Loucy (cell line): ENCODE data around the gene CCL7.

ENCODE experiments used
- H2AFZ ChIP-seq: fragments of 200-600 bp; sonication (generic); 2 replicates; pipeline ENCODE4 v1.6.0; 2016; ENCODE audit warnings: antibody characterized with exemption, mild to moderate bottlenecking, low read length, moderate library complexity
- H3F3A ChIP-seq: fragments of 200-600 bp; 2 replicates; pipeline ENCODE4 v1.6.0; 2016; ENCODE audit warnings: antibody characterized with exemption, low read depth, mild to moderate bottlenecking
- H3K27me3 ChIP-seq: fragments of 200-600 bp; sonication (generic); 2 replicates; pipeline ENCODE4 v1.6.1; 2014; ENCODE audit warnings: low read length, mild to moderate bottlenecking; ENCODE audit not compliant: insufficient read depth, poor library complexity, severe bottlenecking
- H3K36me3 ChIP-seq: fragments of 200-600 bp; sonication (generic); 2 replicates; pipeline ENCODE4 v1.6.1; 2016; ENCODE audit warnings: low read length; ENCODE audit not compliant: insufficient read depth
- H3K4me1 ChIP-seq: fragments of 200-600 bp; sonication (generic); 2 replicates; pipeline ENCODE4 v1.5.1; 2014; ENCODE audit warnings: low read length, mild to moderate bottlenecking; ENCODE audit not compliant: insufficient read depth, poor library complexity, severe bottlenecking
- H3K4me2 ChIP-seq: fragments of 200-600 bp; sonication (generic); 2 replicates; pipeline ENCODE4 v1.6.0; 2014; ENCODE audit warnings: antibody characterized with exemption, low read length, low read depth, mild to moderate bottlenecking; ENCODE audit not compliant: poor library complexity, severe bottlenecking
- H3K4me3 ChIP-seq: fragments of 200-600 bp; sonication (generic); 2 replicates; pipeline ENCODE4 v1.5.1; 2014; ENCODE audit warnings: low read length, mild to moderate bottlenecking, mixed read lengths; ENCODE audit not compliant: poor library complexity, severe bottlenecking
- H3K79me2 ChIP-seq: fragments of 200-600 bp; sonication (generic); 2 replicates; pipeline ENCODE4 v1.6.1; 2014; ENCODE audit warnings: low read length; ENCODE audit not compliant: insufficient read depth
- H3K9ac ChIP-seq: fragments of 200-600 bp; sonication (generic); 2 replicates; pipeline ENCODE4 v1.6.0; 2014; ENCODE audit warnings: mild to moderate bottlenecking, low read depth, low read length, moderate library complexity; ENCODE audit not compliant: poor library complexity, severe bottlenecking
- H3K9me2 ChIP-seq: fragments of 200-600 bp; sonication (generic); replicated peaks from 2 replicates; pipeline ENCODE4 v1.6.1; 2016; ENCODE audit warnings: low read depth, low read length, mixed read lengths
- H3K9me3 ChIP-seq: fragments of 200-600 bp; sonication (generic); 2 replicates; pipeline ENCODE4 v1.6.1; 2014; ENCODE audit warnings: mild to moderate bottlenecking, antibody characterized with exemption, low read length, low read depth; ENCODE audit not compliant: insufficient read depth
- H4K20me1 ChIP-seq: fragments of 200-600 bp; sonication (generic); 2 replicates; pipeline ENCODE4 v1.6.0; 2014; ENCODE audit warnings: antibody characterized with exemption, low read length, mild to moderate bottlenecking; ENCODE audit not compliant: insufficient read depth, poor library complexity, severe bottlenecking
- CTCF ChIP-seq: fragments of 200-600 bp; sonication (generic); conservative IDR thresholded peaks from 2 replicates; pipeline ENCODE4 v1.5.1; 2014; ENCODE audit warnings: mild to moderate bottlenecking, antibody characterized with exemption, low read length
- EZH2phosphoT487 ChIP-seq: fragments of 200-600 bp; IDR thresholded peaks from 2 replicates; pipeline ENCODE4 v1.6.1; 2018; ENCODE audit warnings: antibody characterized with exemption, mild to moderate bottlenecking, moderate library complexity, borderline replicate concordance

The CCL7 gene

GRCh38 chr17:34269969-34270368 is at the start of gene CCL7:
Gene CCL7 (plus strand): TSS chr17:34270221. CDS start chr17:34270291, 70 bp downstream.
- no peaks in the 10 kb centered on the region for H3K9me3 ChIP-seq
- H3K27me3 ChIP-seq, result no peaks in the 10 kb centered on the region
- no peaks in the 10 kb centered on the region for H4K20me1 ChIP-seq
- no peaks in the 10 kb centered on the region for H3F3A ChIP-seq
- no peak within 1 kb of the TSS for H3K9ac ChIP-seq
- no peaks in the 10 kb centered on the region for H3K36me3 ChIP-seq
- no peaks in the 10 kb centered on the region for H3K9me2 ChIP-seq
- no peak within 1 kb of the TSS for H3K4me3 ChIP-seq
- H2AFZ ChIP-seq, result no peak within 1 kb of the TSS
- TF ChIP-seq EZH2phosphoT487, result no peak
- no peak for TF ChIP-seq CTCF
- H3K4me1 ChIP-seq, result no peaks in the 10 kb centered on the region
- no peaks in the 10 kb centered on the region for H3K79me2 ChIP-seq
- no peak within 1 kb of the TSS for H3K4me2 ChIP-seq

- Histone ChIP-seq H3K9me2 (no peaks in the 10 kb centered on the region), H3K4me2 (no peak overlapping the region), H3K79me2 (no peaks in the 10 kb centered on the region), H3K4me3 (no peak overlapping the region), H3K4me1 (peaks cover 22% of the 10 kb centered on the region), H3K9ac (no peak overlapping the region), H3K27me3 (no peaks in the 10 kb centered on the region), H2AFZ (no peak overlapping the region), H3F3A (no peaks in the 10 kb centered on the region), H3K36me3 (no peaks in the 10 kb centered on the region), H3K9me3 (no peaks in the 10 kb centered on the region), H4K20me1 (no peaks in the 10 kb centered on the region)
- TF ChIP-seq CTCF, result no peak
- no peak for TF ChIP-seq EZH2phosphoT487
These were observed 49.1 kb upstream of the CCL7 start for GRCh38 chr17:34220752-34221395.

GRCh38 chr17:34221411-34221810 is 48.6 kb upstream of the CCL7 start:
- Histone ChIP-seq H3K27me3 (no peaks in the 10 kb centered on the region), H3F3A (no peaks in the 10 kb centered on the region), H2AFZ (no peak overlapping the region), H3K4me3 (no peak overlapping the region), H3K9ac (no peak overlapping the region), H3K36me3 (no peaks in the 10 kb centered on the region), H3K4me1 (peaks cover 22% of the 10 kb centered on the region), H3K79me2 (no peaks in the 10 kb centered on the region), H3K4me2 (no peak overlapping the region), H3K9me2 (no peaks in the 10 kb centered on the region), H4K20me1 (no peaks in the 10 kb centered on the region), H3K9me3 (no peaks in the 10 kb centered on the region)
- TF ChIP-seq CTCF, result no peak
- TF ChIP-seq EZH2phosphoT487, result no peak
